NCI-H146 treated with DMSO at 0.1 percent for 48 hours (cell line): ENCODE data around the gene CYP19A1.
"Not testable (repeated sequence)": the region's sequence is repeated elsewhere in the genome, so short reads cannot be mapped to it uniquely, and the experiment has no call there.

Experiments used
- DNase-seq: peaks from one replicate; lab custom pipeline; 2025; ENCODE audit not compliant: unreplicated experiment; lab: John Stamatoyannopoulos, UW

CYP19A1 gene

DNA sequence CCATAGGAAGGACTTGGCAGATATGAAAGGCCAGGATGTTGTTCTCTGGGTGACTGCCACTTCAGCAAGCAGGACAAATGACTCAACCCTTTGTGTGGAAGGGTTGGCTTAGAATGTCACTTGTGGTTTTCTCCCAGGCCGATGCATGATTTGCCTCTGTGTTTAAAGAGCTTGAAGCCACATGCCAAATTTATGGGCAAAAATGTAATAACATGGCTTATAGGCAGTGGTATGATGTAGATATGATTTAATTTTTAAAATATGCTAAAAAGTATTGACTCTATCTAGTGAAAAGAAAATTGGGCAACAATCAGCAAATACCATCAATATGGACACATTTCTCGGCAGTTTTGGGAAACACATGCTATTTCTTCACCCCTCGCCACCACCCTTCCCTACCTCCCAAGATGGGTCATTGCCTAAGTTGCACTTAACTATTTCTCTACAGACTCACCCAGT, 114.6 kb downstream of the CYP19A1 start:
- DNase-seq, result no peak

DNA sequence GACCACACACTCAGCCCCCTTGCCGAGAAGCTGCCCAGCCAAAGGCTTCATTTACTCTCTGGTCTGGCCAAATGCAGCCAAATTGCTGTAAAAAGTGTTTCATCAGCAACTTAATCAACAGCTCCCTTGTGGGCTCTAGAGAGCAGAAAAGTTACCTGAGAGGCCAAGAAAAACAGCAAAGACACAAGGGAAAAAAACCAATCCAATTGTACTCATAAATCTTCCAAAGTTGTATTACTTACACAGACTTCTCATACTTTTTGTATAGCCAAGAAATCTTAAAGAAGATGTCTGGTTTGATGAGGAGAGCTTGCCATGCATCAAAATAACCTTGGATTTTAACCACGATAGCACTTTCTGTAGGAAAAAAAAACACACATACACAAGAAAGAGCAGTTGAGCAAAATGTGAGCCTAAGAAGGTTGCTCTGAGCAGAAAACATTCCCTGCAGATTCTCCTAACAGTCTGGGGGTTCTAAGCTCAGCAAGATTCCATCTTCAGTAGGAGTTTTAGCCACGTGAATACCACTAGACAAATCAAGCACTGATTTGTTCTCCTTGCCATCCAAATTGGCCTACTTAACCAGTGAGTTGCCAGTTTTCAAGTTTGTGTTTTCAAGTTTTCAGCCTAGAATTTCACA, 120.0 kb downstream of the CYP19A1 start:
- DNase-seq, result no peak

DNA sequence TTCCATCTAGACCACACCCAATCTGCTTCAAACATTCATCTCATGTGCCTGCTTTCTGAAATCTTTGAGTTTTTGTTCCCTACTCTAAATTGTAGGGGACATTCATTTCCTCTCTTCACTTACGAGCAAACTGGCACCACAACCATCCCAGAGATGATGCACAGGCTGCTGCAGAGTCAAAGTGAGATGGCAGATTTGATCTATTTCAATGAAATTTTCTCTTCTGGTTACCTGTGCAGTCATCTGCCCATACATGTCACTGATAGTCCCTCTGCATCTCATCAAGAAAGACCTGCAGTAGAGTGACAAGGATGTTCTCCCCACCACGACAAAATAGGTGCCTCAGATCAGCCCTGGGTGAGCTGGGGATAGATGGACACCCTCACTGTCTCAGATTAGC, 125.5 kb downstream of the CYP19A1 start:
- DNase-seq, result no peak

DNA sequence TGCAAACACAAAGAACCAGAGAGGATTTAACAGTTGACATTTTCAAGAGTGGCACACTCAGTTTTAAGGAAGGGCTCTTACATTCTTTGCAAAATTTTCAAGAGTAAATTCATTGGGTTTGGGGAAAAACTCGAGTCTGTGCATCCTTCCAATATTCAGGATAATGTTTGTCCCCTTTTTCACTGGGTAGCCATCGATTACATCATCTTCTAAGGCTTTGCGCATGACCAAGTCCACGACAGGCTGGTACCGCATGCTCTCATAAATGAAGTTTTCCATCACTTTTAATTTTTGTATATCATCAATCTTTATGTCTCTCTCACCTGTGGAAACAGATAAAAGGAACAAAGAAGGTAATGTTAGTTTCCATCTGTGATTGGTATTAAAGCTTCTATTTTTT, 126.2 kb downstream of the CYP19A1 start:
- no peak for DNase-seq

DNA sequence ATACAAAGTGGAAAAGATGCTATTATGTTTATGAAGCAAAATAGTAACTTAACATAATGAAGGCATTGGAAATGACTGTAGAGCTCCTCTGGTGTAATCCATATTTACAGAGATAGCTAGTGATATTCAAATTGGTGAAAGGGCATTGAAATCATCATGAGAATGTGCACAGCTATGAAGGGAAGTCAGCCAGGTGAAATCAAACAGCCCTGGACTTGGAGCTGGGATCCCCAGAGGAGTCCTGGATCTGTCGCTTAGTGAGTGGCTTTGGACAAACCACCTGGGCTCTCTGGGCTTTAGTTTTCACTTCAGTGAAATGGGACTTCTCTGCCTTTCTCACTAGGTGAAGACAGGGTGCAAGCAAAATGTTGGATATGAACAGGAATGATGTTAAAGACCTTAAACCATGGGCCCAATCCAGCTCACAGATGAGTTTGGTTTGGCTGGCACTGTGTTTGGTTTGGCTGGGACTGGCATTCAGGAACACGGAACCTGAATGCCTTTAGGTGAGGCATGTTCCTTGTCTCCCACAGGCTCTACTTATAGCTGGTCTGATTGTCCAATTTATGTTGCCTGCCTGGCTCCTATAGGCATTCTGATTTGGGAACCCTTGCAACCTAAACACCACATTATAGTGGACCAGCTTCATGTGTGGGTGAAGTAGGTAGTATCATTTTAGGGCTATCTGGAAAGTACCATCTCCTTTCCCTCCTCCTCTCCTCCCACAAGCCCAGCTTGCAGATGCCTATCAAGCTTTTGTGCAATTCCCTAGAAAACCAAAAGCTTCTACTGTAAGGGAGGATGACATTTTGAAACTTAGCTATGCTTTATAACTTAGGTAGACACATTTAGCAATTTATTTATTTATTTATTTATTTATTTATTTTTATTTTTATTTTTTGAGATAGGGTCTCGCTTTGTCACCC, 133.1 kb downstream of the CYP19A1 start:
- no peak for DNase-seq

DNA sequence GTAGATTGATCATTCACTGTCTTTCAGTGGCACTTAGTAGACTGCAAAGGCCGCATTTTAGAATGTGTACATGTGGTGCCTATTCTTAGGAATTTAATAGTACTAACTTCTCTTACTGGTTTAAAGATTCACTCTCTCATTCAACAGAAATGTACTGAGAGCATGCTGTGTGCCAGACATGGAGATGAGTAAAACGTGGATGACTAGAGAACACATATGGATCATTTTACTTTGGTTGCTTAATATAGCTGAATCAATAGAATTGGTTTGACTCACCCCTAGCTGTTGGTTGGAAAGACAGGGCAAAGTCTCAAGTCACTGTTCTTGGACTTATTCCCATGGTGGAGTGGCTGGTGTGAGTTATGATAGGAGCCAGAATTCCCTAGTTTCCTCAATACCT, 134.6 kb downstream of the CYP19A1 start:
- DNase-seq, result no peak

DNA sequence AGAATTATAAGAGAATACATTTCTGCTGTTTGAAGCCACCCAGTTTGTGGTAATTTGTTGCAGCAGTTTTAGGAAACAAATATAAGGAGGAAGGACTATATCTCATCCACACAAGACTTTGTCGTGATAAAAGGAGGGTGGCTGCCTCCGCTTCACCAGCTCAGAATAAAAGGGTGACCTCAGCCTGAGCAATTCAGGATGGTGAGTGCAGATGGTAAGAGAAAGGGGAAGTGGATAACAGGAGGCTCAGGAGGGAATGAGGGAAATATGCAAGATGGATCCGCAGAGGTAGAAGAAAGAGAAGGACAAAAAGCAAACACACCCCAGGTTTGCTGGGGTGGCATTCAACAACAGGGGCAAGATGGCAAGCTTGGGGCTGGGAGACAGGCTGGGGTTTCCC, 135.6 kb downstream of the CYP19A1 start:
- DNase-seq, result no peak

DNA sequence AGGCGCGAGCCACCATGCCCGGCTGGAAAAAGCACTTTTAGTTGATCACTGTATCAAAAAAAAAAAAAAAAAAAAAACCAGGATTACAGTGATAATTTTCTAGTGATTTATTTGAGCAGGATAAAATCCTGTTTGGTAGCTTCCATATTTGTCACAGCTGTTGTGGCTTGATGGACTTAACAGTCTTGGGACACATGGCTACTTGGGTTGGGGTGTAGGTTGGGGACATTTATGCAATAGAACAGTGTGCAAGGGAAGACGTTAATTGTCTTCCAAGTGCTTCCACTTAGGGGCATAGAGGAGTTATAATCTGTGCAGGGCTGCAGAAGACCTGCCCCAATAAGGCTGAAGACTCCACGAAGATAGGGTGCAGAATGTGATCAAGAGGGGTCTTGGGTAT, 136.8 kb downstream of the CYP19A1 start:
- DNase-seq, result no peak

DNA sequence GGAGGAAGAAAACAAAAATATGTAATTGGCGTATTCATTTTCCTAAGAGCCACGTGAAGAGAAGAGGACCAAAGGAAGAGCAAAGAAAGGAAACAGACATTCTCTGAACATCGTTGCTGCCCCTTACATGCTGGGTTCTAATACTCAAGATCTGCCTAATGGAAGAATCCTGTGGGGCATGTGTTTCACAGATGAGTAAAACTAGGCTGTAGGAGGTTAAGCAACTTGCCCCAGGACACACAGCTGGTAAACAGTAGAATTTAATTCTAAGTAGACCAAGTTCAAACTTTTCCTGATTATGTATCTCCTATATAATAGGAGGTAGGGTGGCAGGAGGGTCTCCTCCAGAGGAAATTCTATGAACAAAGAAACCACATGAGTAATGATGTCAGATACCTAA, 137.6 kb downstream of the CYP19A1 start:
- no peak for DNase-seq

DNA sequence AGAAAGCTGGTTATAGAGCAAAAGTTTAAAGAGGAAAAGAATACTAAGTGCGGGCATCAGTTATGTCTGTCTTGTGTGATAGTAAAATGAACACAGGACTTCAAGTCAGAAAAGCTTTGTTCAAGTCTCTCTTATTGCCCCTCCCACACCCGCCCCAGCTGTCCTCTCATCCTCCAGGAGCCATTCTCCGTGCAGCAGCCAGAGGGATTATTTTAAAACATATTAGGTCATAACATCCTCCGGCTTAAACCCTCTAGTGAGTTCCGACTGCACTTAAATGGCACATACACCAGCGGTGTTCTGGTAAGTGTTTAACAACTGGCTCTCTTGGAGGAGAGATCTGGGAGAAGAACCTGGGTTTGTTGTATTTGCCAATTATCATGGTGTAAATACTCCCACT, 138.9 kb downstream of the CYP19A1 start:
- DNase-seq, result no peak

DNA sequence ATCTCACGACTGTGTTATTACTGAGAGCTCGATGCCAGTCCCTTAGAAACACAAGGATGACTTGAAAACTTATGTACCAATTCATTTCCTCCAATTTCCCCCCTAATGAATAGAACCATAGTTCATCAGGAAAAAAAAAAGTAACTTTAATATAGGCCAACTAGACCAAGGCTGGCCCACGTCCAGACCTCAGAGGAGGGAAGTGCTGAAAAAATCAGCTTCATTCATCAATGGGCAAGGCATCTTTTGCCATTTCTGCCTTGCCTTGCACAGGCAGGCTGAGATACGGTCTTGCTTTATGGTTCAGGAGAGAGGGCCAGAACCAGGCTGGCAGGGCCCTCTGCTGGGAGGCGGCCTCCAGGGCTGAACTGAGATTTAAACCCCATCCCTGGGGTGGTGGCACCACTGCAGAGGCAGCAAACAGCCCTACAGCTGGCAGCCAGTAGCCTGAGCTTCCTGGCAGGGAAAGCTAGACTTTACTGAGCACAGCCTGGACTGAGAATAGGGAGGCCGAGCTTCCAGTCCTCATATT, 139.6 kb downstream of the CYP19A1 start:
- DNase-seq, result no peak

DNA sequence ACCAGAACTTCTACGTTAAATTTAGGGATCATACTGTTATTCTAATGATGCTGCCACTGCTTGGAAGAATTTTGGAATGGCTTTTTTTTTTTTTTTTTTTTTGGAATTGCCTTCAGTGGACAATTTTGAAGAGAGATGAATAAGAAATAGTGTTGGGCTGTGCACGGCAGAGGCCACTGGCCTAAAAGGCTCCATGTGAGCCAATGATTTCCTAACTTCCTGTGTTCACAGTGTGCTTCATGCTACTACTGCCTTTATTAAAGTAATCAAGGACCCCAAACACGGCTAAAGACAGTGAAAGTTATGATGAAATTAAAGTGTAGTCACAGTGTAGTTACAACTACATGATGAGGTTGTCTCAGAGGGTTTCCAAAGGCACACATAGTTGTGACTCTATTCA, 142.9 kb downstream of the CYP19A1 start:
- no peak for DNase-seq

DNA sequence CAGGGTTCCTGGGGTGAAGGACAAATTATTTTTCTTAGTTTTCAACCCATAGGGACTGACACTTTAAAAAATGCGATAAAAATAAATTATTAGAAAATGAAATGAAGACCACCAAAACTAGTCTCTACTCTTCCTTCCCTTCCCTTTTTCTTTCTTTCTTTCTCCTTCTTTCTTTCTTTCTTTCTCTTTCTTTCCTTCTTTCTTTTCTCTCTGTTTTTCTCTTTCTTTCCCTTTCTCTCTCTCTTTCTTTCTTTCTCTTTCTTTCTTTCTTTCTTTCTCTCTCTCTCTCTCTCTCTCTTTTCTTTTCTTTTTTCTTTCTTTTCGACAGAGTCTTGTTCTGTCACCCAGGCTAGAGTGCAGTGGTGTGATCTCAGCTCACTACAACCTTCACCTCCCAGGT, 144.4 kb downstream of the CYP19A1 start:
- DNase-seq, result no peak

DNA sequence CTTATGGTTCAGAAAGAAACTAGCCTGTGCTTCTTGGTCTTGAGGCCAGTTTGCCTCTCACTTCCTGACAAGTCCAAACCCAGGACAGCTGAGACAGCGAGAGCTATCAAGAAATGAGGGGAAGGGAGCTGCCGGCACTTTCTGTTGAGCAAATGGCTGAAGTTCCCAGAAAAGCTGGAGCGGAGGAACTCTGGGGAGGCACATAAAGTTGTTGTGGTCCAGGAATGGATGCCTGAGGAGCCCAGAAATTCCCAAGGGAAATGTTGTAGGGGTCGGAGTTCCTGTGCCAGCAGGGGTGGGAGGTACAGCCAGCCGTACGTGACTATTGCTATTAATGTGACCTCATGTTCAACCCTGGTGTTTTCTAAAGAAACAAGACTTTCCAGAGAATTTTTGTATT, 144.9 kb downstream of the CYP19A1 start:
- DNase-seq, result no peak

DNA sequence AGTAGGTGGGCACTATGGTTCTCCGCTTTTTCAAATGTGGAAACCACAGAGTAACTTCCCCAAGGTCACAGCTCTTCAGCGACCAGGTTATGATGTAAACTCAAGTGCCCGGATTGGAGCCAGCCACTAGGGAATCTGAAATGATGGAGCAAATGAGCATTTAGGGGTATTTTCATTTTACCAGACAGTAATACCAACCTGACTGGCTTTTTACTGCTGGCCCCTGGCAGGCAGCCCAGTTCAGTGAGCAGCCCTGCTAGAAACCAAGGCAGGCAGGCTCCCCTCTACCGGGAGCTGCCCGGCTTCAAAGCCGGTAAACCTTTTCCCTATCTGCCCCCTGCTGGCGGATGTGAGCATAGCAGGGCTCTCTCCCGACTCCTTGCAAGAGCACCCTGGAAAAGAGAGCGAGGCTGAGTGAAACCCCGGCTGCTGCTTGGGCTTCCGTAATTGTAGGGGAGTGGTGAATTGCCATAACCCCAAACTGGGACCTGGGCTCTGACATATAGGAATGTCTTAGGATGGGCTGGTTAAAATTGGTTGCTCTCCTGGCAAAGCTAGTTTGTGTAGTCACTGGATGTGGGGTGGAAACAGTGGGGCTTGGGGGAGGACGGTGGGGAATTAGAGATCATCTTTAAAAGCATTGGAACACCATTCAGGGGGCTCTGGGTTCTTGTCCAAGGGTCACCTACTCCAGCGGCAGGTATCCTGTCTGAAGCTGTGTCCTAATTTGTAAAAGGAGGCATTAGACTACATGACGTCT, 145.7 kb downstream of the CYP19A1 start:
- DNase-seq, result peak; percentile 11

DNA sequence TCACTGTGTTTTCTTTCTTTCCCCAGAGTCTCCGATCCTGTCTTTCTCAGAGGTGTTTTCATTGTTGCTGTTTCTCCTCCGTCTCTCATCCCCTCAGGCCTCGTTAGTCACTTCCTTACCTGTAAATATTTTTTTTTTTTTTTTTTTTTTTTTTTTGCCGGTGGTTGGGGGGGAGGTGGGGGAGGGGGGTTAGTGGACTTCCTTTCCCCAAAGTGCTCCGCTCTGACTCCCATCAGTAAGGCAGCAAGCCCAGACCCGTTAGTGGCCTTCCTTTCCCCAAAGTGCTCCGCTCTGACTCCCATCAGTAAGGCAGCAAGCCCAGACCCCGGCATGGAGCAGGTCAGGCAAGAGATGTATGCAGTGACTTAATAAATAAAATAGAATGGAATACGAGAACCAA, 146.6 kb downstream of the CYP19A1 start:
- no peak for DNase-seq

DNA sequence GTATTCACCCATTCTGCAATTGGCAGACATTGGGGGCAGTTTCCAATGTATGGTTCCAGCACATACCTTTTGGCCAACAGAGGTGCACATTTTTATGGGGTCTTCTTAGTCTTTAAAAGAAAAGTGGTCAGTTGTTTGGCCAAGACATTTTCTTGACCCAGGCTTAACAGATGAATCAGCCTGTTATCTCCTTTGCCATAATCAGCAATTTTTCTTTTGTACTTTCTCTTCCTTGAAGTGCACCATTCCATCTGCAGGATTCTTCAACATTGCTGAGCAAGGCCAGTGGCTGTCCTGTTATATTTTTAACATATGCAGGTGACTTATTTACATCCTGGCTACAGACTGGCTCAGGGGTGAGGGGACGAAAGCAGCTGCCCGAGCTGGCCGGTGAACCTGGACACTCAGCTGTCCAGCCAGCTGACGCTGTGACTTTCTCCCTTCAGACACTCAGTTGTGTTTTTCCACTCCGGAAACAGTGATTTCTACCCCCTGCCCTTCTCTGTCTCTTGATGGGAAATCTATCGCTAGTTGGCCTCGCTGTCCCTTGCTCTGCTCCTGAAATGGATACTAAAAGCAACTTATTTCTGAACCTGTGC, 147.2 kb downstream of the CYP19A1 start:
- no peak for DNase-seq

DNA sequence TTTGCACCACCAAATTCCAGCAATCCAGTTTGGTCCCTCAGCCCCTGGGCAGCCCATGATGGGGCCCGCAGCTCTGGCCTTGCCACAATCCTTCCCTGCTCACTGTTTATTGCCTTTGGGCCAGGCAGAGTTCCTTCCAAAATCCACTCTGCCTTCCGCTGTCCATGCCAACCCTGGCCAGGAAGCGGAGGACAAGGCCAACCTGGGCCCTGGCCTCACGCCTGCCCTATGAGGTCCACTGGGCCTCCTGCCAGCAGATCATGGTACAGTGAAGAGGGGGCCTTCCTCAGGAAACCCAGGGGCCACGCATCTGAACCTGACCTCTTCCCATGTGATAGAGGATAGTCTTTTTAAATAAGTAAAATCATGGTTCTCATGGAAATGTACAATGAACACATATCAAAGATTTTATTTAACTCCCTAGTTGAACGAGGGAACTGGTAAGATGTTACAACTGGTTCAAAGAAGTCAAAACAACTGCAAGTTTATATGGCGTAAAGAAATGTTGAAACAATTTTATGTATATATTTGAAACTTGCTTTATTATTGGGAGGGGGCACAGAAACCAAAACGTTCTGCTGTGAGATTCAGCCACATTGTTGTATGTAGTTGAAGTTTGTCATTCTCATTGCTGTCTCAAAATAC, 147.8 kb downstream of the CYP19A1 start:
- DNase-seq, result no peak

DNA sequence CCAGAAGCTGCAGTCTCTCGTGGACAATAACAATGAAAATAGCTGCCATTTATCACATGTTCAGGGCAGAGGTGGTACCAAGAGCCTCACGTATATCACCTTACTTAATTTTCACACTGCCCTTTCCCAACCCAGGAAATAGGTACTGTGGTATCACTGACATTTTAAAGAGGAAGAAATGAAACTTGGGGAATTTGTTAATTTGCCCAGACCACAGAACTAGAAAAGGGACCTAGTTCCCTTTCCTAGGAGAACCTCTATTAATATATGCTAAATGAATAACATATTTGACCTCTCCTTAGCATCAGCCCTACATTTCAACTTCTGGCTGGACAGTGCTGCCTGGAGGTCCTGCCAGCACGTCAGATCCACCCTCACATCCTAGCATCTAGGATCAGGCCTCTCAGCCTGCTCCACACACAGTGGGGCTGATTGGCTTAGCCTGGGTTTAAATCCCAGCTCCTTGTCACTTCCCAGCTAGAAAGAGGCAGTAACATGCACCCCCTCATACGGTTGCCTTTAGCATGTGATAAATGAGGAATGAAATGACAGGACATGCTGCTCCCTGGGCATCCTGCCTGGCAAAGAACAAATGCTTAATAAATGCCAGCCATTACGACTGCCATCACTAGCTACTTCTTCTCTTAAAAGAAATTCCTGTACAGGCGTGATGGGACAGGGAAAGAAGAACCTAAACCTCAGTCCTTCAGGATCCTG, 148.6 kb downstream of the CYP19A1 start:
- DNase-seq, result no peak

DNA sequence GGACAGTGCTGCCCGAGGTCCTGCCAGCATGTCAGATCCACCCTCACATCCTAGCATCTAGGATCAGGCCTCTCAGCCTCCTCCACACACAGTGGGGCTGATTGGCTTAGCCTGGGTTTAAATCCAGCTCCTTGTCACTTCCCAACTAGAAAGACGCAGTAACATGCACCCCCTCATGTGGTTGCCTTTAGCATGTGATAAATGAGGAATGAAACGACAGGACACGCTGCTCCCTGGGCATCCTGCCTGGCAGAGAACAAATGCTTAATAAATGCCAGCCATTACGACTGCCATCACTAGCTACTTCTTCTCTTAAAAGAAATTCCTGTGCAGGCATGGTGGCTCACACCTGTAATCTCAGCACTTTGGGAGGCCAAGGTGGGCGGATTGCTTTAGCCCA, 149.6 kb downstream of the CYP19A1 start:
- not testable (repeated sequence) for DNase-seq
